NB4 (cell line): ENCODE measurements around the gene ARHGAP22.

Experiments
- MYC ChIP-seq: IDR thresholded peaks from 2 replicates; pipeline ENCODE4 v1.6.1; 2011; ENCODE audit warnings: low read depth, low read length
- POLR2A ChIP-seq: IDR thresholded peaks from 2 replicates; pipeline ENCODE4 v1.6.1; 2011; ENCODE audit warnings: mild to moderate bottlenecking; ENCODE audit not compliant: insufficient read length; ENCODE audit errors: extremely low read depth
- TF ChIP-seq, protein P1 (sequence below): IDR thresholded peaks from one replicate; pipeline ENCODE4 v1.5.1; 2012; ENCODE audit warnings: low read depth, low read length

DNA sequence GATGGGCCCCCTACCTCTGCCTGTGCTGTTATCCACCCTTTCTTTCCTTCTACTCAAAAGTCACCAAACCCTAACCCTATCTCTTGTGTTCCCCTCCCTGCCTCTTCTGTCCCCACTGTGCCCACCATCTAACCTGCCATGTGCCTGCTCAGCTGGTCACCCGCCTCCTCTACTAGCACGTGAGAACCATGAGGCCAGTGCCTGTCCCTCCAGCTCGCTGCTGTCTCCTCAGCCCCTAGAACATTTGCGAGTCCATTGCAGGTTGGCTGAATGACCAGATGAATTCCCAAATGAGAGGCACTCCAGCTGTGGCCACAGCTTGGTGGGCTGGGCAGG, 129.0 kb downstream of the ARHGAP22 start:
- TF ChIP-seq POLR2A (no peak), MYC (no peak)
- TF ChIP-seq, protein P1, sequence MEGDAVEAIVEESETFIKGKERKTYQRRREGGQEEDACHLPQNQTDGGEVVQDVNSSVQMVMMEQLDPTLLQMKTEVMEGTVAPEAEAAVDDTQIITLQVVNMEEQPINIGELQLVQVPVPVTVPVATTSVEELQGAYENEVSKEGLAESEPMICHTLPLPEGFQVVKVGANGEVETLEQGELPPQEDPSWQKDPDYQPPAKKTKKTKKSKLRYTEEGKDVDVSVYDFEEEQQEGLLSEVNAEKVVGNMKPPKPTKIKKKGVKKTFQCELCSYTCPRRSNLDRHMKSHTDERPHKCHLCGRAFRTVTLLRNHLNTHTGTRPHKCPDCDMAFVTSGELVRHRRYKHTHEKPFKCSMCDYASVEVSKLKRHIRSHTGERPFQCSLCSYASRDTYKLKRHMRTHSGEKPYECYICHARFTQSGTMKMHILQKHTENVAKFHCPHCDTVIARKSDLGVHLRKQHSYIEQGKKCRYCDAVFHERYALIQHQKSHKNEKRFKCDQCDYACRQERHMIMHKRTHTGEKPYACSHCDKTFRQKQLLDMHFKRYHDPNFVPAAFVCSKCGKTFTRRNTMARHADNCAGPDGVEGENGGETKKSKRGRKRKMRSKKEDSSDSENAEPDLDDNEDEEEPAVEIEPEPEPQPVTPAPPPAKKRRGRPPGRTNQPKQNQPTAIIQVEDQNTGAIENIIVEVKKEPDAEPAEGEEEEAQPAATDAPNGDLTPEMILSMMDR = no peak
